ENCODE data around the gene FTO.

The FTO gene

DNA sequence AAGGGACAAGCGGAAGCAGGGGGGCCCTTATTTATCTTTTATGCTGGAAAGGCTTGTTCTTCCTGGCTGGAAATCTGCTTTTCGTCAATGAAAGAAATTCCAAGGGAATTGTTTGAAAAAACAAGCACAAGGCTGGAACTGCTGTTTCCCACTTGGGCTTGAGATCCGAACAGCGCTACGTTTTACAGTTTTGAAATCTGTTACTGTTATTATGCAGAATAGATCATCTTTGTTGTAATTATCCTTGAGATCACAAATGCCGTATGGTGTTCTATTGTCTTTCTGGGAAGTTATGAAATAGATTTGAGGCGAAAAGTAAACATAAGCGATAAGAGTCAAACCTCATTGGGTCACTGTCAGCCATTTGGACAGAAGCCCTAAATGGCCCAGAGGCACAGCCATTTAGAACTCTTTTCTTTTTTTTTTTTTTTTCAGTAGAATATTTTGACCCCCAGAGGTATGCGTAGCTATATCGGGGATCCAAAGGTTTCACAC lies 359.4 kb downstream of the FTO start:
- no peak for DNase-seq

DNA sequence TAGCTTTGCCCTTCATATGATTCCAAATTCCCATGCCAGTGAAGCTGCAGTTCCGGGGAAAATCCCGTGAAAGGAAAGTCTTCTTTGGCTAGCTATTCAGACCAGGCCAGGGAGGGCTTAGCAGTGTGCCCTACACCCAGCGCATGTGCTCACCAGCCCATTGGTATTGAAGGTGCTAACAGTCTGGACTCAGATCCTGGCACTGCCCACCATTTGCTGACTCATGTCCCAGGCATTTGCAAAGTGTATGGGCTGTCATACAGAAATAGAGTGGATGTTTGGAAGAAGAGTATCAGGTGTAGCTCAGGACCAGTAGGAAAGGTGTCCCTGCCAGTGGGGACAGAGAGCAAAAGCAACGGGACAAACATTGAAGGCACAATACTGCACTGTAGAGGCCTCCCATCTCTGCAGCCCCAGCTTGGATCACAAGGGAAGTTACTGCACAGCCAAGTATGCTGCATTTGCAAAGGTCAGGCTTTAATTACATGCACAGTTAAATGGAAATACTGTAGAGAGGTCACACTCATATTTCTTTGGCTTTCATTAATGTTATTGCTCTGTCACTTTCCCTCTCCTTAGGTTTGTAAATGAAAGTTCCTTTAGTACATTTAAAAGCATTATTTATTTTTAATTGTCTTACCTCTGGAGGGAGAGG lies 362.6 kb downstream of the FTO start:
- DNase-seq, result no peak

DNA sequence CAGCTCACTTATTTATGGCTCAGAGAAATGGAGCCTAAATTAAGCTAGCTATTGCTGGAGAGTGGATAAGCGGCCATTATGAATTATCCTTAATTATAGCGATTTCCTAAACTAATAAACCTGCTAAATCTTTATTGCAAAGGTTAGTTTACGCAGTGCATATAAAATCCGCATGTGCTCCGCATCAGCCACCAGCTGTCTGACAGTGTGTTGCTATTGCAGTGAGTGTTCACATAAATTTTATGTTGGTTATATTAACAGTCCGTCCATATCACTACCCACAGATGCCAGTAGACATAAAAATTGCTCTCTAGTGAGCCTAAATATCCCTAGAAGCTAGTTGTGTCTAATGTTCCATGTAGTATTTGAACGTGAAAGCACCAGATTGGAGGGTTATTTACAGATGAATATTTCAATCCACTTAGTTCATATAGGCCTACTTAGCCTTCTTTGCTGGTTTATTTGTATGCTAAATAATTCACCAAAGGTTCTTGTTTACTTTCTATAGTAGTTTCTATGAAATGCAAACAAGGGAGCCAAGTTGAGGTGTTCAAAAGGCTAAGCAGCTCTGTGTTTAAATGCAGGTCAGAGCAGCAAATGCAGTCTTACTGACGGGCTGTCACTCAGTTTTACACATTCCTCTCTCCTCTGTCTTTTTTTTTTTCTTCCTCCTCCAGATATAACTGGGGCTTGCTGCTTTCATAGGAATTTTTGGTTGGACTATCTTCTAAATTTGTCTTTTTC lies 363.5 kb downstream of the FTO start:
- no peak for DNase-seq

DNA sequence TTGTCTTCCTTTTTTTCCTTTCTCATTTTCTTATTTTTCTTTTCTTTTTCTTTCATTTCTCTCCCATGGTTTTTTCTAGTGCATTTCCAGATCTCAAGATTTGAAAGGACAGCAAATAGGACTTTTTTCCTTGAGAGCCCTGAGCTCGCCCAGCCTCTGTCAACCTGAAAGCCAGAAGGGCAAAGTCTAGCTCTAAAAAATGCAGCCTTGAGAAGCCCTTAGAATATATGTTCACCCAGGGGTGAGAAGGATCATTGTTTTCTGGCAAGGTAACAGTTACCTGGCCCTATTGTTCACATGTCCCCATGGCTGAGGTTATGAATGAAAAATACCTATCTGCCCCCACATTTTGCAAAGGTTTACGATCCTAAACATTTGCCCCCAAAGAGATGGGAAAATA lies 364.3 kb downstream of the FTO start:
- no peak for DNase-seq

DNA sequence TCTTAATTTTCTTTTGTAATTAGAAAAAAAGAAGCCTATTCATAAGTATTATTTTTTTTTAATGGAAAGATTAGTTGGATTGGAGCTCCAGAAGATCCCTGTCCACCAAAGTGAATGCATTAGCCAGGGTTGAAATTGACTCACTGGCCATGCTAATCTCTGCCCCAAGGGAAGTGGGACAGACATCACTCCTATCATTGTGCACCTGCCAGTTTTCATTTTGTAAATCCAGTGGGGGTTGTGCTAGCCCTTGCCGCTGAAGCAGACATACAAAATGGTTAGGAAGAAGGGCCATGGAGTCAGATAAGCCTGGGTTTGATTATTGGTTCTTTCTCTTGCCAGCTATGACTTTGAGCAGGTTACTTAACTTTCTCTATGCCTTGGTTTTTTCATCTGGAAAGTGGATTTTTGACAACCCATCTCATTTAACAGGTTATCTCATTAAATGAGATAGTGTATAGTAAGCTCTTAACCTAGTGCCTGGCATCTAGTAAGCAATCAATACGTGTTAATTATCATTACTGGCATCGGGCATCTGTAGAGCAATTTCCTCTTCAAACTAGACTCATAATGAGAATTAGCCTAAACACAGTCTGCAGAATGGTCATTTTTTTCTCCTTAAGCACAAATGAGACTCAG lies 365.8 kb downstream of the FTO start:
- no peak for DNase-seq

DNA sequence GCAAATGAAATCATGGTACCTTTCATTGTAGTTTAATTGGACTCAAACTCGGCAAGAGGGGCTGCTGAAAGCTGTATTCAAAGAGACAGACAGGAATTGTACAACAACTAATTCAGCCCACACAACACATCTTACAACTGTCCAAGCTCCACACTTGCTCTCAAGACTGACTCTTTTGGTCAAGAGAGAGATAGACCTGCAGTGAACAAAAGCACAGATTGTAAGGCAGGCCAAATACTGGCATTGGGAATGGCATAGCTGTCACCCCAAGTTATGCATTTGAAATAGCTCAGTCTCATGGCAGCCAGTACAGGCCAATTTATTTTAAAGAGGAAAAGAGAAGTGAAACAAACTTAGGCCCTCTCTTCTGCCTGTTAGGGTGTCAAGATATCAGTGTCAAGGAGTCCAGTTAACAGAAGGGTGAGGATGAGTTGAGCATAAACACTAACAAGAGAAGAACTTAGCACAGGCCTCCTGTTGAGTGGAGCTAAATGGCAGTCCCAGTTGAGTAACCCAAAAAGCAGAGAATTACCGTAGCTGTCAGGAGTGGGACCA lies 366.9 kb downstream of the FTO start:
- DNase-seq, result no peak

DNA sequence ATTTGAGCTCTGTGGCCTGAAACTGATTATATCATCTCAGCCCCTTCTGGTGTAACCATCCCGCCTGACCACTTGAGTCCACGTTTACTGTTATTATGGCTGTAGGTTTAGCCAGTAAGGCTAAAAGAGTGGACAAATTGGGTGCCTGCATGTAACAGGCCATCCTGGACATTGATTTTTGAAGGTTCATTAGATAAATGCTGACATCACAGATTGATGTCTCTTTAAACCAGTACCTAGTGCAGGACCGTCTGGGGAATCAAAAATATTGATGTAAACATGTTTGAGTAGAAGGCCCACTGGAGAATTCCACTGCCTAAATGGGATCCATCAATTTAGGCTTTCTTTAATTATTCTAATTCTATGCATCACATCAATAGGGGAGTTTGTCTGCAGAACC lies 367.6 kb downstream of the FTO start:
- no peak for DNase-seq

DNA sequence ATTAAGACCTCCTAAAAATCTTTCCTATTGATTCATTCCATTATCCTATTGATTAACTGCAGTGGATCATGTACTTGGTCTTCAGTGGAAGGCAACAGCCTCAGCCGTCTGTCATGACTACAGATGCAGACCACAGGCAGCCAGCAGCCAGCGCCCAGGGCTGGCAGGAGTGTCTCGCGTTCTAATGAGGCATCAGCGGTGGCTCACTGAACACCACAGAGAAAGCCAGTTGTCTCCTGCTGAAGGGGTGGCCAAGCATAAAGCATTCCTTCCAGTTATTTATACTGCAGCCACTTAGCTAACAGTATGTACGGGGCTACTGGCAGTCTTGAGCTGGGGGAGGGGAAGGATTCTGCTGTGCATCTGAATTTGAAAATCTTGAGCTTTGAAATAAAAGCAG lies 368.3 kb downstream of the FTO start:
- no peak for DNase-seq

DNA sequence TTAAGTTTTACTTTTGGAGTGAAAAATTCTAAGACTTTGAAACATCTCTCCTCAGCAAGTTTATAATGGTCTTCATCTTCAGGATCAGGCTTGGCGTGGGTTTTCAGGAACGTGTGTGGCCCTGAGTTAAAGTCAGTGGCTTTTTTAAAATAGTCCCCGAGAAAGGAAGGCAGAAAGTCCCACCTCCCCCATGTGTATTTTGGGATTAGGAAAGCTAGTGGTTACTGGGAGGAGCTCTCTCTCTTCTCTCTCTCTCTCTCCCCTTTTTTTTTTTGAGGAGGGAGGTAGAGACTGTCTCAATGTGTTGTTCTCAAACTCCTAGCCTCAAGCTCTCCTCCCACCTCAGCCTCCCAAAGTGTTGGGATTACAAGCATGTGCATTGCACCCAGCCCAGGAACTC lies 369.4 kb downstream of the FTO start:
- no peak for DNase-seq

DNA sequence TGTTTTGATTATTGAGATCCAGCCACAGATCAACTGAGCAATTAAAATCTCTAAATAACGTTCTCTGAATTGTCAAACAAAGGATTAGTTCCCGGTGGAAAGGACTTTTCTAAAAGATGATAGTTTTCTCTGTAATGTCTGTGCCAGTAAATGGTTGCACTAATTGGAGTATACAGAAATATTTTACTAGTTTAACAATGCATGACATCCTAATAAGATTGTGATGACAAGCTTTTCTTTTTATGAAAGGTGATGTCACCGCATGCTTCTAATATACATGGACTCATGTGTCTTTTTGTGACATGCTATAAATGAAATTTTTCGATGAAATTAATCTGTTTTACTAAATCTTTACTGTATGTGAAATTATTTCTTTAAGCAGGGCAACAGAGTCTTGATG lies 371.5 kb downstream of the FTO start:
- no peak for DNase-seq

DNA sequence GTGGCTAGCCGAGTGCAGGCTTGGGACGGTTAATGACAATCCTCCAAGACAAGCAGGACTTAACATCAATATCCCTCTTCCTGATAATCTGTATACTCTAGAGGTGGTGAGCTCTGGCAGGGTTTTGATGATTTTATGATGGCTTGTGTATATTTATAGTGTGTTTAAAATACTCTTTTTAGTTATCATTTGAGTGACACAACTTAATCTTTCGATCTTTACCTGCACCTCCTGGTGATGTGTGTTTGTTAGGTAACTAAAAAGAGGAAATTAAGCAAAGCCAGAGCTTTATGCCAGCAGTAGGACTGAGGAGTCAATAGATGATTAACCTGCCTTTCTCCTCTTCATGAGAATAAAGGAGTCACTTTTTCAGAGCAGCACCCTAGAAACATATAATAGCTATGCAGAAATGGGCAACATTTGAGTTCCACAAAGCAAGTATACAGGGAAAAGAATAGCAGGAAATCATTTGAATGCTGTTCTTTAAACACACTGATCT lies 372.1 kb downstream of the FTO start:
- no peak for DNase-seq

DNA sequence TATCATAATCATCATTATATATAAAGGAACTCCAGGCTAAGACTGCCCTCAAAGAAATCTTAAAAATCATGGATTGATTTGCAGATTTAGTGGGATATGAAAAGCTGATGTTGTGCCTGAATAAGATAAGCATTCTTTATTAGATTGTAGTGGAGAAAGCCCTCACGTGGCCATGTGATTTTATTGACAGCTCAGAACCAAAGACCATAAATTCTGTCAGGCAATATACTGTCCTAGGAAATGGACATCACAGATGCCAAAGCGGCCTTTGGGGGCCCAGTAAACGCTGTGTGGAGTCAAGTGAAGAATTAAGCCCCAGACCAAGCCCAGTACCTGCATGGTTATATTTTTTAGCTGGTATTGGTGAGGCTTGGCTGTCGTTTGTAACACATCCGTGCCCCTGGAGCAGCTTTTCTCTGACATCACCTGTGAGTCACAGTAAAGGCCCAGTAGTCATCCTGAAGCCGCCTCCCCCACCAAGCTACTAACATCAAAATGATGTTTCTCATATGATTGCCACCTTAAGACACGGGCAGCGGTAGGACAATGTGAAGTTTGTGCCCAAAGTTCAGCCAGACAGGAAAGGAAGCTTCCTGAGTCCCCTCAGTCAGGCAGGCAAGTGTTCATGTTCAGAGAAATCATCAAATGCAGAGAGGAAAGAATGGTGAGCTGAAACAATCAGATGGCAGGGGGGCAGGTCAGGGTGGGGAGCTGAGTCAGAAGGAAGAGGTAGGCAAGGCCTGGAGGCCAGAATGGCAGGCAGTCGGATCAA lies 373.3 kb downstream of the FTO start:
- no peak for DNase-seq

DNA sequence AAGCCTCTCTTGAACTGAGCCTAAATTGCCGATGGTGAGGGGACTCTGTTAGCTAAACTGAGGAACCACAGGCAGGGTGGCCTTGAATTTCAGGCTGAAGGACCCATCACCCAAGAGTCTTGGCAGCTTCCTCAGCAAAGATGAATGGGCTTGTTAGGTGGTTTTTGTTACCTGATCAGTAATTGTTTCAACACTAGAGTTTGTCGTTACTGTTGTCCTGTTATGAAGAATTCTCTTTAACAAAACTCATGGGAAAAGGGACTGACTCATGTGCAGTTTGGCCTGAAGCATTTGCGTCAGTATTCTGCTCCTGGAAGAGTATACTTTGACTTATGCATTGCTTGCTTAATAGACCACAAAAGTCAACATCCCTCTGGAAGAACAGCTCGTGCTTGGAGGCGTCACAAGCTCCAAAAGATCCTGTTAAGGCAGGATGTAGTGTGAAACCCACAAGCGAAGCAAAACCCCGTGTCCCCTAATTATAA lies 376.6 kb downstream of the FTO start:
- no peak for DNase-seq

DNA sequence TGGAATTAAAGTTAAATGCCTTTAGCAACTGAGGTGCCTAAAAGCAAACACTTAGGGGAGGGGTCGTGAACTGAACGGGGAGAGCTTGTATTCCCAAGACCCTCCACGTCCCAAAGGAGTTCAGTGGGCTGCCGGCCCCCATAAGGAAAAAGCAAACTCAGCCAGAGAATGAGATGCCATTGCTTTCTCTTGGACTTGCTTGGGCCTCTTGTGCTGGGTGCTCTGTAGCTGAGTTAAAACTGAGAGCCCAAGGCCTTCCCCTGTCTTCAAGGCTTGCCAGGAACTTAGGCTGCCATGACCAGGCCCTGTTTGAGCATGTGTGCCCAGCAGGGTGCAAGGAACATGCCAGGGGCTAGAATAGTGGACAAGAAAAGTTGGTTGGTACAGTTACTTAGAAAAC lies 382.8 kb downstream of the FTO start:
- DNase-seq, result no peak

DNA sequence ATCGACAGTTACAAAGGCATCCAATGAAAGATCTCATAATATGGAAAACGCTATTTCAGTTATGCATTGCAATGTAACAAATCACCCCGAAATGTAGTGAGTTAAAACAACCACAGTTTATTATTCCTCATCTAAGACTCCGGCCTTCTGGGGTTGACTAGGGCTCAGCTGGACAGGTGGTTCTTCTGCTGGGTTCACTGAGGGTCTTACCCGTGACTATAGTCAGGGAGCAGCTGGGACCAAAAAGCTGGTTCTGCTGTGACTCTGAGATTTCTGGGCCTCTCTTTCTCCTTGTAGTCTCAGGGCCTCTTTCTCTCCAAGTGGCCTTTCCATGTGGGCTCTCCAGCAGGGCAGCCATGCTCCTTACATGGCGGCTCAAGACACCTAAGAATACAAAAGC lies 386.6 kb downstream of the FTO start:
- no peak for DNase-seq

DNA sequence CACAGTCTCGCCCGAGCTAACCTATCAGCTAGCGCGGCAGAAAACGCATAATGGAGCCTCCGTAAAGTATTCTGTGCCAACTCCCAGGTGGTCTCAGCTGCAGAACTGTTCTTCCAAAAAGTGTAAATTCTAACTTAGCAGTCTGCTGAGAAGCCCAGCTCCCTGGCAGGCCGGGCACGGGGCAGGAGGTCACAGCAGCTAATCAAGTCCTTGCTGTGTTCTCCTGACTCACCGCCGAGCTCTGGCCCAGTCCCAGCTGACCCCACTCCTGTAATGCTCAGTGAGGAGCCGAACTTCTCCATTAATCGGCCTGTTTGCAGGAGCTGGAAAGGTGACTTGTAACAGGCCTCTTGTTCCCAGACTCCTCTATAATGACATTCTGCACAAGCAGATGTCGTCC lies 389.3 kb downstream of the FTO start:
- DNase-seq, result no peak

DNA sequence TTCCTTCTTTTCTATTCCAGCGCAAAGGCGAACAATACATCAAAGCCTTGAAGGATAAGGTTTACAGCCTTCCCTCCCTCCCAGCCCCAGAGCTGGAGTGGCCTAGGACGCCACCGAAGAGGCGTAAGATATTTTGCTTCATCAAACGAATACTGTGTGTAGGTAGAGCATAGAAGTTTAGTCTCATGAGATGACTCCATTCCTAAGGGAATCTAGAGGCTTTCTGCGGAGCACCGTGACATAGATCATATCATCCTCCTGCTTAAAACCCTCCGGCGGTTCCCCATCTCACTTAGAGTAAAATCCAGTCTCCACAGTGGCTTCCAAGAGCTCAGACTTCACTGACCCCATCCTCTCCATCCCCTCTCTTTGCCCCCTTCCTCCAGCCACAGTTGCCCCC lies 390.7 kb downstream of the FTO start:
- no peak for DNase-seq

DNA sequence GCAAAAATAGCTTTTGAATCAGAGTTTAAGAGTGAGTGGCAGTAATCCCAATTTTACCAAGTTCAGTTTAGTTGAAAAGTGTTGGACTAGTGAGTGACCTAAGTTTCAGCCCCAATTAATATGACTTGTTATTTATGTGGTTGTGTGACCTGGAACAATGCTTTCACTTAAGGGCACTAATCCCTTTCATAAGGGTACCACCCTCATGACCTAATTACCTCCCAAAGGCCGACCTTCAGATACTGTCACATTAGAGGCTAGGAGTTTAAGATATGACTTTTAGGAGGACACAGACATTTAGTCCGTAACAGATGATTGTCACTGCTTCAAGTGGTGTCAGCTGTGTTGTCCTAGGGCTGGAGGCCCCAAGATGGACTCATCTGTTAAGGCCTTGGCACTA lies 392.7 kb downstream of the FTO start:
- DNase-seq, result no peak

DNA sequence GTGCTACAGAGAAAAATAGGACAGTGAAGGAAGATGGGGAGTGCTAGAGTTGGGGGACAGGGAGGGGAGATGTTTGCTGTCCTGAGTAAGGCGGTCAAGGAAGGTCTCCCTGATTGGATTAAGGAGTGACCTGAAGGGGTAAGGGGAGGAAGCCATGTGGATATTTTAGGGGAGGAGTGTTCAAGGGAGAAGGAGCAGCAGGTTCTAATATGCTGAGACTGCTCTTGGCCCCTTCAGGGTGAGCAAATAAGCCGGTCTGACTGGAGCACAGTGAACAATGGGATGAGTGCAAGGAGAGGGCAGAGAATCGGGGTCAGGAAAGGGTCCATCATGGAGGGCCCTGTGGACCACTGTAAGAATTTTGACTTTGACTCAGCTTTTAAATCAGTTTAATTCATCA lies 393.8 kb downstream of the FTO start:
- DNase-seq, result no peak

DNA sequence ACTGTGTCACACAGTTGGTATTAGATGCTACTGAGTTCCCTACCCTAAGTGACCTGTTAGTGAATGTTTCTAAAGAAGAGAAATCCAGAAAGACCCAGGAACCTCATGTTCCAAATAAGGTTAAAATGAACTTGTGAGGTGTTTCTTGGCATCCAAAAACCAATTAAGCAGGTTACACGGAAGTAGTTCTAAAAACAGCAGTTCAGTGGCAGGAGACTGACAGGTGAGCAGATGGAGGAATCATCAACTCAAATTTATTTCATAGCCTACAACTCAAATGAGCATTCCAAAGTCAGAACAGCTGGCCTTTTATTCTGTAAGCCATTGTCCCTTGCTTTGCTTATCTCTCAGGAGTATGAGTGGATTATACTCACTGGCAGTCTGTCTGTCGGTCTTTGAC lies 394.3 kb downstream of the FTO start:
- DNase-seq, result no peak

DNA sequence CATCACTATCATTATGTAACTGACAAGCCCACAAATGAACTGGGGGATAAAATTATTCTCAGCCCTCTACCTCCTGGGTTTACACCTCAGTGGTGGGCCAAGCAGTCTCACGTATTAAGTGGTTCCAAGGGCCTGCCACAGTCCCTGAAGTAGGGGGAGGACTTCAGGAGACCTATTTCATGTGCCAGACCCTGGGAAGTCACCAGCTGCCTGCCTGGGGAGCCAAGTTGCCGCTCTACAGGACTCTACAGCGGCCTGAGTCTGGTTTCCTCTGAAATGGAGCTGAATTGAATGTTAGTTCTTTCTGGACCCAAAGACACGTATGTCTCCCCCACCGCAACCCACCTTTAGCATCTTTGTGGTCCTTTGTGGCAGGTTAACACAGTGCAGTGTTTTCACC lies 395.7 kb downstream of the FTO start:
- no peak for DNase-seq

All from NCI-H1930 (cell line).